NCI-H146 treated with DMSO at 0.1 percent for 48 hours (cell line): ENCODE measurements around the gene COL6A1.
"Not testable (repeated sequence)": the region's sequence is repeated elsewhere in the genome, so short reads cannot be mapped to it uniquely, and the experiment has no call there.

ENCODE experiments used
- DNase-seq: peaks from one replicate; lab custom pipeline; 2025; ENCODE audit not compliant: unreplicated experiment; lab: John Stamatoyannopoulos, UW

COL6A1 gene

GRCh38 chr21:45945868-45946210 is 35.7 kb upstream of the COL6A1 start:
- no peak for DNase-seq

GRCh38 chr21:45947296-45947695 is 34.3 kb upstream of the COL6A1 start:
- no peak for DNase-seq

- no peak for DNase-seq
Observed at GRCh38 chr21:45947716-45948255, 33.8 kb upstream of the COL6A1 start.

- no peak for DNase-seq
Observed at GRCh38 chr21:45948576-45949141, 32.9 kb upstream of the COL6A1 start.

GRCh38 chr21:45949928-45950739 is 31.4 kb upstream of the COL6A1 start:
- no peak for DNase-seq

GRCh38 chr21:45950740-45951515 is 30.6 kb upstream of the COL6A1 start:
- no peak for DNase-seq

- no peak for DNase-seq
Observed at GRCh38 chr21:45951676-45952075, 29.9 kb upstream of the COL6A1 start.

- not testable (repeated sequence) for DNase-seq
Observed at GRCh38 chr21:45952527-45952926, 29.0 kb upstream of the COL6A1 start.

GRCh38 chr21:45952974-45953373 is 28.6 kb upstream of the COL6A1 start:
- no peak for DNase-seq

GRCh38 chr21:45954261-45954660 is 27.3 kb upstream of the COL6A1 start:
- no peak for DNase-seq

- no peak for DNase-seq
Observed at GRCh38 chr21:45954921-45955320, 26.6 kb upstream of the COL6A1 start.

GRCh38 chr21:45957551-45957950 is 24.0 kb upstream of the COL6A1 start:
- DNase-seq = no peak

- no peak for DNase-seq
Observed at GRCh38 chr21:45957981-45958600, 23.5 kb upstream of the COL6A1 start.

GRCh38 chr21:45959182-45959581 is 22.4 kb upstream of the COL6A1 start:
- DNase-seq = no peak

GRCh38 chr21:45959779-45960390 is 21.7 kb upstream of the COL6A1 start:
- no peak for DNase-seq

- DNase-seq = not testable (repeated sequence)
Observed at GRCh38 chr21:45961408-45961807, 20.2 kb upstream of the COL6A1 start.

GRCh38 chr21:45962531-45963231 is 18.9 kb upstream of the COL6A1 start:
- no peak for DNase-seq

GRCh38 chr21:45963232-45963570 is 18.4 kb upstream of the COL6A1 start:
- DNase-seq = no peak

- DNase-seq = no peak
Observed at GRCh38 chr21:45964649-45965048, 16.9 kb upstream of the COL6A1 start.

- DNase-seq = no peak
Observed at GRCh38 chr21:45965084-45965809, 16.3 kb upstream of the COL6A1 start.
